Measurements from ENCODE around the gene ATP6V1C2. TPM values are rescaled to one million over a fixed set of nuclear protein-coding genes. Genes with fewer than 3 reads are reported as not detected.

ATP6V1C2 gene
- total and polyA plus RNA-seq, 2 experiments from 2014 or later: 0.57 to 2.0 TPM

DNA sequence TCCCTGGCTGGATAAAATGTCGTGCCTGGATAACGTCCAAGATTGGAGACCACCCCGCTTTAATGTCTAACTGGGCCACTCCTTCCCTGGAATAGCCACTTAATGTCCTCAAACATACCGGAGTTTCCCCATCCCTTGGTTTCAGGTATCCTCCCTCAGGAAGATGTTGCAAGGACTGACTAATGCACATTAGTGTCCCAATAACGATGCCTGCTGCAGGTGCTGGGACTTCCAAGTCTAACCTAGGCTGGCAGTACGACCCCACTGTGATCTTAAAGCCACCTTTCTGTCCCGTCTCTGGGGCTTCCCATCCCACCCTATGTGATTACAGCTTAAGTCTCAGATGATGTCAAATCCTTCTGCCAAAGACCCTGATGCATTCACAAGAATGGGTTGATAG, 1.1 kb upstream of the ATP6V1C2 start:
- no peak overlapping the region for H3K4me2 ChIP-seq
- DNase-seq (ENCODE audit: low spot score): no peak
- no peak overlapping the region for H3K4me3 ChIP-seq
- H3K9me3 ChIP-seq (ENCODE audit: low read depth): no peaks in the 10 kb centered on the region
- peaks cover 9% of the 10 kb centered on the region for H3K4me1 ChIP-seq (ENCODE audit: insufficient read depth)
- no peaks in the 10 kb centered on the region for H4K20me1 ChIP-seq (ENCODE audit: insufficient read depth, poor library complexity, severe bottlenecking)
- no peak overlapping the region for H2AFZ ChIP-seq
- 61% methylated on average over 7 of the region's 7 CpGs for WGBS (ENCODE audit: low lambda C conversion rate, missing lambda C conversion rate)
- TF ChIP-seq EZH2 (IDR thresholded peaks at IDR 0.05; ENCODE audit: borderline replicate concordance): no peak
- TF ChIP-seq, protein P1, sequence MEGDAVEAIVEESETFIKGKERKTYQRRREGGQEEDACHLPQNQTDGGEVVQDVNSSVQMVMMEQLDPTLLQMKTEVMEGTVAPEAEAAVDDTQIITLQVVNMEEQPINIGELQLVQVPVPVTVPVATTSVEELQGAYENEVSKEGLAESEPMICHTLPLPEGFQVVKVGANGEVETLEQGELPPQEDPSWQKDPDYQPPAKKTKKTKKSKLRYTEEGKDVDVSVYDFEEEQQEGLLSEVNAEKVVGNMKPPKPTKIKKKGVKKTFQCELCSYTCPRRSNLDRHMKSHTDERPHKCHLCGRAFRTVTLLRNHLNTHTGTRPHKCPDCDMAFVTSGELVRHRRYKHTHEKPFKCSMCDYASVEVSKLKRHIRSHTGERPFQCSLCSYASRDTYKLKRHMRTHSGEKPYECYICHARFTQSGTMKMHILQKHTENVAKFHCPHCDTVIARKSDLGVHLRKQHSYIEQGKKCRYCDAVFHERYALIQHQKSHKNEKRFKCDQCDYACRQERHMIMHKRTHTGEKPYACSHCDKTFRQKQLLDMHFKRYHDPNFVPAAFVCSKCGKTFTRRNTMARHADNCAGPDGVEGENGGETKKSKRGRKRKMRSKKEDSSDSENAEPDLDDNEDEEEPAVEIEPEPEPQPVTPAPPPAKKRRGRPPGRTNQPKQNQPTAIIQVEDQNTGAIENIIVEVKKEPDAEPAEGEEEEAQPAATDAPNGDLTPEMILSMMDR (IDR thresholded peaks at IDR 0.05; ENCODE audit: poor library complexity): no peak
- TF ChIP-seq EZH2phosphoT487 (IDR thresholded peaks at IDR 0.05; ENCODE audit: low read depth, severe bottlenecking, unreplicated experiment): no peak
- H3K27me3 ChIP-seq: peaks cover 81% of the 10 kb centered on the region
- no peak overlapping the region for H3K27ac ChIP-seq
- H3K36me3 ChIP-seq (replicated peaks; ENCODE audit: insufficient read depth, low read depth): no peaks in the 10 kb centered on the region
- H3K79me2 ChIP-seq: no peaks in the 10 kb centered on the region
- H3K9me2 ChIP-seq (replicated peaks; ENCODE audit: insufficient read depth): no peaks in the 10 kb centered on the region

DNA sequence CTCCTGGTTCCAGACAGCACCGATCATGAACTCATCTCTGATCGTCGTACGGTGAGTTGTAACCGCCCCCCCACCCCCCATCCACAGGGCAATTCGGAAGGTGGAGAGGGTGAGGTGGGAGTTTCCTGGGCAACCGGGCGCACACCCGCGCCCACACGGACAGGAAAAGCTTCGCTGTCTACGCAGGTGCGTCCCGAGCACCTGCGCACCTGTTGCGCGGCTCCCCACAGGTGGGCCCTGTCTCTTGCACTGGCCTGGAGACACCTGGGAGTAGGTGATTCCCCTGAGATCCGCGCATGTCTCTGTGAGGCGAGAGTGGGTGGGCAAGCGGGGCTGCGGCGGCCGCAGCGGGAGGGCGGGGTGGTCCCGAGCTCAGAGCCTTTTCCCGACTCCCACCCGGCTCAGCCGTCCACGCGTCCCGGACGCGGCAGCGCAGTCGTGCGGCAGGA, 459 bp upstream of the ATP6V1C2 start:
- Histone ChIP-seq H3K4me1 (ENCODE audit: insufficient read depth) (peaks cover 9% of the 10 kb centered on the region), H3K9me3 (ENCODE audit: low read depth) (no peaks in the 10 kb centered on the region), H2AFZ (no peak overlapping the region), H3K36me3 (replicated peaks; ENCODE audit: insufficient read depth, low read depth) (no peaks in the 10 kb centered on the region), H3K27ac (no peak overlapping the region), H4K20me1 (ENCODE audit: insufficient read depth, poor library complexity, severe bottlenecking) (no peaks in the 10 kb centered on the region), H3K4me2 (peak overlapping the region; percentile 95), H3K27me3 (peaks cover 79% of the 10 kb centered on the region), H3K79me2 (no peaks in the 10 kb centered on the region), H3K9me2 (replicated peaks; ENCODE audit: insufficient read depth) (no peaks in the 10 kb centered on the region), H3K4me3 (no peak overlapping the region)
- DNase-seq (ENCODE audit: low spot score): no peak
- WGBS (ENCODE audit: low lambda C conversion rate, missing lambda C conversion rate): 16% methylated on average over 36 of the region's 39 CpGs
- no peak for TF ChIP-seq EZH2phosphoT487 (IDR thresholded peaks at IDR 0.05; ENCODE audit: low read depth, severe bottlenecking, unreplicated experiment)
- TF ChIP-seq, protein P1 (IDR thresholded peaks at IDR 0.05; ENCODE audit: poor library complexity): no peak
- no peak for TF ChIP-seq EZH2 (IDR thresholded peaks at IDR 0.05; ENCODE audit: borderline replicate concordance)

DNA sequence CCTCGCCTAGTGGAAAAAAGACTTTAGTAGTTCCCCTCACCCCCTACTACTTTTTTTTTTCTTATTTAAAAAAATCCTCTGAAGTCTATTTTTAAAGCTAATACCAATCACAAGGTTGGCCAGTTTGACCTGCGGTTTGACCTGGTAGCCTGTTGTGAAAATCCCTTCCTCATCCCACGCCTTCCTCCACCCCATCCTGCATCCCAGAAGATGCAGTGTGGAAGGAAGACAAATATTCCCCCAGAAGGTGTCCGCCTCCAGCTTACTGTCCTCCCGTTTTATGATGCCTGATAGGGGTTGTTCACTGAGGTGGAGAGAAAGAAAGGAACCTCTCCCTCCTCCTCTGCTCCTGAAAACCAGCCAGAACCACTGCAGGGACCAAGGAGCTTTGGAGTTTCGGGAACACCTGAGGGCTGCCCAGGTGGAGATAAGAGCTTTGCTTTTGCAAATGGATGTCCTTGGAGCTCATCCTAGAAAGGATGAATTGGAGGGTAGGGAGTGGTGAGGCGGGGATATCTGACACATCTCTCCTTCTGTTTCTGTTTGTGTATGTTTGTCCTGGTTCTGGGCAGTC, 909 bp downstream of the ATP6V1C2 start:
- TF ChIP-seq EZH2phosphoT487 (IDR thresholded peaks at IDR 0.05; ENCODE audit: low read depth, severe bottlenecking, unreplicated experiment): no peak
- TF ChIP-seq, protein P1 (IDR thresholded peaks at IDR 0.05; ENCODE audit: poor library complexity): no peak
- TF ChIP-seq EZH2 (IDR thresholded peaks at IDR 0.05; ENCODE audit: borderline replicate concordance): peak; percentile 58
- 23% methylated on average over 7 of the region's 7 CpGs for WGBS (ENCODE audit: low lambda C conversion rate, missing lambda C conversion rate)
- Histone ChIP-seq H3K9me2 (replicated peaks; ENCODE audit: insufficient read depth) (no peaks in the 10 kb centered on the region), H3K4me1 (ENCODE audit: insufficient read depth) (peaks cover 9% of the 10 kb centered on the region), H3K4me3 (no peak overlapping the region), H3K4me2 (peak overlapping the region; percentile 95), H3K27me3 (peaks cover 73% of the 10 kb centered on the region), H4K20me1 (ENCODE audit: insufficient read depth, poor library complexity, severe bottlenecking) (no peaks in the 10 kb centered on the region), H3K79me2 (no peaks in the 10 kb centered on the region), H3K27ac (no peak overlapping the region), H3K9me3 (ENCODE audit: low read depth) (no peaks in the 10 kb centered on the region), H2AFZ (no peak overlapping the region), H3K36me3 (replicated peaks; ENCODE audit: insufficient read depth, low read depth) (no peaks in the 10 kb centered on the region)
- no peak for DNase-seq (ENCODE audit: low spot score)

All from hepatocyte (in vitro differentiated cells).